ENCODE data around the gene EBI3.

DNA sequence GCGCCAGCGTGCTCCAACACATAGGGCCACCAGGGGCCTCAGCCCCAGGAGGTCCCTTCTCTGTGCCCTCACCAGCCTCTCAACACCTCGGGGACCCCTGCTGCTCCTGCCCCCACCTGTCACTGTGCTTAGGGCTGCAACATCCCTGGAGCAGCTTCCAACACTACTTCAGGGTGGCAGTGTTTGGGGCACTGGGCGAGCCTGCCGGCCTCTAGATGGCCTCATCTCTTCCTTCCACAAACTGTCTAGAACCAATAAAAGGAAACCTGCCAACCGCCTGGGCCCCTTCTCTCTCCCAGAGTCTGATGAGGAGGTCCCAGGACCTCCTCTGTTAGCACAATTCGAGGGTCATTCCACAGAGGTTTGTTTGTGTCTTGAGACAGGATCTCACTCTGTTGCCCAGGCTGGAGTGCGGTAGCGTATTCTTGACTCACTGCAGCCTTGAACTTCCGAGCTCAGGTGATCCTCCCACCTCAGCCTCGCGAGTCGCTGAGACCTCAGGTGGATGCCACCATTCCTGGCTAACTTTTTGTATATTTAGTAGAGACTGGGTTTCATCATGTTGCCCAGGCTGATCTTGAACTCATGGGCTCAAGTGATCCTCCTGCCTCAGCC is 39.6 kb downstream of the EBI3 start:
- TF ChIP-seq, protein P1, sequence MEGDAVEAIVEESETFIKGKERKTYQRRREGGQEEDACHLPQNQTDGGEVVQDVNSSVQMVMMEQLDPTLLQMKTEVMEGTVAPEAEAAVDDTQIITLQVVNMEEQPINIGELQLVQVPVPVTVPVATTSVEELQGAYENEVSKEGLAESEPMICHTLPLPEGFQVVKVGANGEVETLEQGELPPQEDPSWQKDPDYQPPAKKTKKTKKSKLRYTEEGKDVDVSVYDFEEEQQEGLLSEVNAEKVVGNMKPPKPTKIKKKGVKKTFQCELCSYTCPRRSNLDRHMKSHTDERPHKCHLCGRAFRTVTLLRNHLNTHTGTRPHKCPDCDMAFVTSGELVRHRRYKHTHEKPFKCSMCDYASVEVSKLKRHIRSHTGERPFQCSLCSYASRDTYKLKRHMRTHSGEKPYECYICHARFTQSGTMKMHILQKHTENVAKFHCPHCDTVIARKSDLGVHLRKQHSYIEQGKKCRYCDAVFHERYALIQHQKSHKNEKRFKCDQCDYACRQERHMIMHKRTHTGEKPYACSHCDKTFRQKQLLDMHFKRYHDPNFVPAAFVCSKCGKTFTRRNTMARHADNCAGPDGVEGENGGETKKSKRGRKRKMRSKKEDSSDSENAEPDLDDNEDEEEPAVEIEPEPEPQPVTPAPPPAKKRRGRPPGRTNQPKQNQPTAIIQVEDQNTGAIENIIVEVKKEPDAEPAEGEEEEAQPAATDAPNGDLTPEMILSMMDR (conservative IDR thresholded peaks at IDR 0.05; ENCODE audit: low read depth, low read length) = peak; percentile 26; the same call in 1 of the 2 replicates
- TF ChIP-seq EZH2 (IDR thresholded peaks at IDR 0.05; ENCODE audit: borderline replicate concordance, low read depth, low read length, poor library complexity, severe bottlenecking) = no peak
